ENCODE data around the gene CNIH3.

Gene CNIH3

GRCh38 chr1:224739997-224740684, 124.0 kb downstream of the CNIH3 start:
- no peak for DNase-seq

- no peak for DNase-seq
Measured at GRCh38 chr1:224740685-224741052, 124.6 kb downstream of the CNIH3 start.

GRCh38 chr1:224742349-224742748, 126.2 kb downstream of the CNIH3 start:
- no peak for DNase-seq

- no peak for DNase-seq
Measured at GRCh38 chr1:224743608-224744164, 127.6 kb downstream of the CNIH3 start.

GRCh38 chr1:224744521-224744920, 128.4 kb downstream of the CNIH3 start:
- no peak for DNase-seq

GRCh38 chr1:224745394-224745793, 129.3 kb downstream of the CNIH3 start:
- DNase-seq, result no peak

- no peak for DNase-seq
Measured at GRCh38 chr1:224745924-224746323, 129.8 kb downstream of the CNIH3 start.

GRCh38 chr1:224747578-224747977, 131.5 kb downstream of the CNIH3 start:
- DNase-seq, result no peak

DNA sequence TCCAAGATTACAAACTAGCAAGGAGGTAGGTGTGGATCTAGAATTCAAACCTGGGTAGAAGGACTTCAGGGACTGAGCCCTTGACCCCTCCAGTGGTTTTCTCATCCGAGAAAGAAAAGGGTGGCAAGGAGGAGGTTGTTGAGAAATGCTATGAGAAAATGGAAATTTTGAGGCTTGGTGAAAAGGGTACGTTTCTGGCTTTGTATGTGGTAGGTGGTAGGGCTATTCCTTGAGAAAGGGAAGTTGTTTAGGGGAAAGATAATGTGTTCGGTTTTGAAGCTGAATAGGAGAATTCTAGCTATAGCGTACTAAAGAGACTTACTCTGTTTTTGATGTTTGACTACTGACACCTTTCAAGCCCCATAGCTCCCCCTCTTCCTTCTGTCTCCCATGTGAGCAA, 133.8 kb downstream of the CNIH3 start:
- DNase-seq, result no peak

GRCh38 chr1:224751624-224752311, 135.7 kb downstream of the CNIH3 start:
- no peak for DNase-seq

- no peak for DNase-seq
Measured at GRCh38 chr1:224753491-224753890, 137.4 kb downstream of the CNIH3 start.

GRCh38 chr1:224755586-224755985, 139.5 kb downstream of the CNIH3 start:
- no peak for DNase-seq

GRCh38 chr1:224757508-224757907, 141.4 kb downstream of the CNIH3 start:
- DNase-seq, result no peak

DNA sequence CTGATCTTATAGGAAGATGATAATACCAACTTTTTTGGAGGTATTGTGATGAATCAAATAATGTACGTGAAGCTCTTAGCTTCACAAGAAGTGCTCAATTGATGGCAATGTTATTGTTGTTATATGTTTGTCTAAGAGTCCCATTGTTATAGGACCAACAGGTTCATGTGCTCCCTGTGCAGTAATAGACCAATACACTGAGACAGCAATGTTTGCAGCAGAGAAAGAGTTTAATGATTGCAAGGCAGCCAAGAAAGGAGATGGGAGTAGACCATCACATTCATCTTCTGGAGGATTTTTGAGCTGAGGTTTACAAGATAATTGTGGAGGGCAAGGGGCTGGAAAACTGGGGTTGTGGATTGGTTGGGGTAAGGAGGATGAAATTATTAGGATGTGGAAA, 143.0 kb downstream of the CNIH3 start:
- DNase-seq, result no peak

DNA sequence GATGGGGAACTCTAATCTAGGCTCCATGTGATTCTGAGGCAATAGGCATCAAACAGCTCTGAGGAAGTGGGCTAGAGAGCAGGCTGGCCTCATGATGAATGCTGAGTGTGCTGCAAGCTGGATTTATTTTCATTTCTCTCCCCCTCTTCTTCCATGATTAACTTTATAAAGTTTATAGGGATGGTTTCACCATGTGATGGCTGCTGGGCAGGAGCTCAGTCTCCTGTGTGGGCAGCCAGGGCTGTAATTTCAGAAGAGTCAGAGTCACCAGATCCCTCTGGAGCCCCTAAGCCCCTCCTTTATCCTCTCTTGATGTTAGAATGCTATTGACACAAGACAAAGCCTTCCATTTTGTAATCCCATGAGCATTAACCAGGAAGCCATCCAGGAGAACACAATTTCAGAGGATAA, 143.6 kb downstream of the CNIH3 start:
- no peak for DNase-seq

DNA sequence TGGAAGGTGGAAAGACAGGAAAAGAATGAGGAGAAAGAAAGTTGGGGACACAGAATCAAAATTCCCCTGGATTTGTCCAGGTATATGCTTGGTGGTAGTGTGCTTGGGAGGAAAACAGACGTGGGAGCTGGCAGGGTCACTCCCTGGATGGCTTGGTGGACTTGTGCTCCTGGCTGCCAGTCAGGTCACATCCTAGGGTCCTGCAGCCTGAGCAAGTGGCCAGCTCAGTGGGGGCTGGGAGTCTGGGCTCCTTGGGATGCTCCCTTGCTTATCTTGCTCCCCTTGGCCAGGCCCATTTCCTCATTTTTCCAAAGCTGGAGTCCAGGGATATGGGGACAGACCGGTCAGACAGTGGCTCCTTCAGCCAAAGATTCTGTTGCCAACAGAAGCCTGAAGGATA, 144.0 kb downstream of the CNIH3 start:
- DNase-seq, result no peak

- DNase-seq, result no peak
Measured at GRCh38 chr1:224761245-224761644, 145.1 kb downstream of the CNIH3 start.

DNA sequence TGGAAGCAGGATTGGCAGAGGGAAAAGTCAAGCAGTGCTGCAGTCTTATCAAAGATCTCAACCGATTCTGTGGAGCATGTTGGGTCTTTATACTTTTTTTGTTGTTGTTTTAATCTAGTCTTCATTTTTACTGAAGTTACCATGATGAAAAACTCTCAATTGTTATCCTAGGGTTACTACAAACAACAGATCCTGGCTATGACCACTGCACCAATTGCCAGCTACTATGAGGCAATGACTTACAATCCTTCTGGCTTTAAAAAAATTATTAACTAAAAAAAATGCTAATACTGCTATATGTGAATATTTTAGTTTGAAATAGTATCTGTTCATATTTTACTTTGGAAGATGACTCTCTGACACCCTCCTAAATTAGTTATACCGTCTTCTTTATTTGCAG, 145.9 kb downstream of the CNIH3 start:
- DNase-seq, result no peak

GRCh38 chr1:224762701-224763100, 146.6 kb downstream of the CNIH3 start:
- DNase-seq, result no peak

- DNase-seq, result no peak
Measured at GRCh38 chr1:224763126-224763775, 147.1 kb downstream of the CNIH3 start.

DNA sequence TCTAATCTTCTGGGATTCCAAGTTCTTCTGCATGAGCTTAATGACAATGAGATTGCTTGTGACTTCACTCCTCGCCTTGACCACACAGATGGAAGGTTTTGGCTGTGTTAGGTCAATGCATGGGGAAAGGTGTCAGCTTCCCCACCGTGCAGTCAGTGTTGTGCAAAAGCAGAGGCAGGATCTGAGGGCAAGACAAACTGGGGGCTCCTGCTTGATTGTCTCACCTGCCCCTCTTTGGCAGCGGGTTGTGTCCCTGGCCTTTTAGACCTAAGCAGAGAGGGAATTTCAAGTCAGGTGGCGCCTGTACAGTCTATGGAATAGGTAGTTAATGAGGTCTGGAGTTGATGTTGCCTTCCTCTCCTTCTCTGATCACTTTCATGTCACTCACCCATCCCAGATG, 150.1 kb downstream of the CNIH3 start:
- DNase-seq, result no peak

- peak in 20 of 58 donors; percentile 0 to 56 (median 16) for DNase-seq
Measured at GRCh38 chr1:224767031-224767430, 150.9 kb downstream of the CNIH3 start.
